Lower leg skin (tissue), 3 donors: ENCODE data around the gene MUC6.

Experiments used
- CTCF ChIP-seq, 3 donors: fragments of 450-650 bp; IDR thresholded peaks; one replicate each; pipeline ENCODE4 v1.5.1; 2016; ENCODE audit warnings: antibody characterized with exemption in 3 of 3, mild to moderate bottlenecking in 3 of 3, moderate library complexity in 2 of 3
- POLR2A ChIP-seq, 2 donors: fragments of 450-650 bp; IDR thresholded peaks; one replicate each; pipeline ENCODE4 v1.6.1; 2016 to 2017; ENCODE audit warnings: antibody characterized with exemption in 2 of 2, mild to moderate bottlenecking in 1 of 2, moderate library complexity in 1 of 2

GRCh38 chr11:1026163-1026450 is 10.4 kb downstream of the MUC6 start:
- TF ChIP-seq CTCF (IDR thresholded peaks at IDR 0.05) (no peak), POLR2A (IDR thresholded peaks at IDR 0.05) (no peak)
